Nephron progenitor cell (in vitro differentiated cells): ENCODE measurements around the gene COL4A3.

Experiments
- DNase-seq: peaks from one replicate; pipeline ENCODE4 v3.0.0; 2021
- H3K27ac Mint-ChIP-seq: 2 replicates; pipeline ENCODE4 v1.8.0; 2021; ENCODE audit warnings: mild to moderate bottlenecking, moderate library complexity, mixed read lengths
- H3K27me3 Mint-ChIP-seq: 2 replicates; pipeline ENCODE4 v1.8.0; 2021; ENCODE audit warnings: mild to moderate bottlenecking, low read depth, mixed read lengths; ENCODE audit not compliant: poor library complexity
- H3K36me3 Mint-ChIP-seq: 2 replicates; pipeline ENCODE4 v1.8.0; 2021; ENCODE audit warnings: low read depth, mixed read lengths
- H3K4me1 Mint-ChIP-seq: 2 replicates; pipeline ENCODE4 v1.8.0; 2021; ENCODE audit warnings: mixed read lengths
- H3K4me3 Mint-ChIP-seq: 2 replicates; pipeline ENCODE4 v1.8.0; 2021; ENCODE audit warnings: mild to moderate bottlenecking, moderate library complexity, mixed read lengths
- H3K9me3 Mint-ChIP-seq: 2 replicates; pipeline ENCODE4 v1.8.0; 2021; ENCODE audit warnings: mild to moderate bottlenecking, moderate library complexity, mixed read lengths
- CTCF ChIP-seq: fragments of 200-600 bp; sonication (generic); IDR thresholded peaks from 2 replicates; pipeline ENCODE4 v1.5.0; 2021; ENCODE audit warnings: antibody characterized with exemption

Gene COL4A3

DNA sequence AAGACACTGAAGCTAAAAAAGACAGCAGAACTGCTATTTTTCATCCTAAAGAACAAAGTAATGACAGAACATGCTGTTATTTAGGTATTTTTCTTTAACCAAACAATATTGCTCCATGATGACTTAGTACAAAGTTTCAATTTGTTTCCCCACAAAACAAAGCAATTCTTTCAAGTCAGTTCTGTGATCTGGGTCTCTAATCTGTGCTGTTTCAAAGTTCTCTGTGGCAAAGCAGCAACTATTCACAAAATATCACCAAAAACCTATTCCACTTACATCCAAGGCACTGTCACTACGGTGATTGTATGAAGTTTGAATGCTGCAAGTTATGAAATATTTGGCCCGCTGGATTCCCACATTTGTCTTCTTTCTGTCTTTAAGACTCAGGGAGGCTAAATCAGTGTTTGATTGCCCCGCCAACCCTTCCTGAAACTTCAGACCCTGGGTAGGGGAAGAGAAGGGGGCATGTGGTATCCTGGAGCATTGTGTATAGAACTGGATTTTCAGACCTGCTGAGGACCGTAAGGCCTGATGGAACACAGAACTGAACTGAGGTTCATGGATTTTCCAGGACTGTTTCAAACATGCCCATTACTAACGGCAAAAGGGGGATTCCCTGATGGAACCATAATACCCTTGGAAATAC, 147.6 kb downstream of the COL4A3 start:
- H3K4me1 Mint-ChIP-seq: no peaks in the 10 kb centered on the region
- no peak overlapping the region for H3K4me3 Mint-ChIP-seq
- DNase-seq: no peak
- H3K36me3 Mint-ChIP-seq: no peaks in the 10 kb centered on the region
- no peak overlapping the region for H3K27ac Mint-ChIP-seq
- H3K9me3 Mint-ChIP-seq: peaks cover 2% of the 10 kb centered on the region
- TF ChIP-seq CTCF: no peak
- H3K27me3 Mint-ChIP-seq: no peaks in the 10 kb centered on the region

GRCh38 chr2:227312579-227312978, 148.2 kb downstream of the COL4A3 start:
- no peak for TF ChIP-seq CTCF
- no peak for DNase-seq
- no peaks in the 10 kb centered on the region for H3K36me3 Mint-ChIP-seq
- H3K4me1 Mint-ChIP-seq: no peaks in the 10 kb centered on the region
- peaks cover 8% of the 10 kb centered on the region for H3K9me3 Mint-ChIP-seq
- no peaks in the 10 kb centered on the region for H3K27me3 Mint-ChIP-seq
- no peak overlapping the region for H3K27ac Mint-ChIP-seq
- H3K4me3 Mint-ChIP-seq: no peak overlapping the region

- H3K9me3 Mint-ChIP-seq: peaks cover 9% of the 10 kb centered on the region
- no peak overlapping the region for H3K4me3 Mint-ChIP-seq
- no peak for DNase-seq
- H3K36me3 Mint-ChIP-seq: no peaks in the 10 kb centered on the region
- no peak for TF ChIP-seq CTCF
- no peak overlapping the region for H3K27ac Mint-ChIP-seq
- H3K4me1 Mint-ChIP-seq: no peaks in the 10 kb centered on the region
- H3K27me3 Mint-ChIP-seq: no peaks in the 10 kb centered on the region
These were observed 148.9 kb downstream of the COL4A3 start for GRCh38 chr2:227313310-227313709.

DNA sequence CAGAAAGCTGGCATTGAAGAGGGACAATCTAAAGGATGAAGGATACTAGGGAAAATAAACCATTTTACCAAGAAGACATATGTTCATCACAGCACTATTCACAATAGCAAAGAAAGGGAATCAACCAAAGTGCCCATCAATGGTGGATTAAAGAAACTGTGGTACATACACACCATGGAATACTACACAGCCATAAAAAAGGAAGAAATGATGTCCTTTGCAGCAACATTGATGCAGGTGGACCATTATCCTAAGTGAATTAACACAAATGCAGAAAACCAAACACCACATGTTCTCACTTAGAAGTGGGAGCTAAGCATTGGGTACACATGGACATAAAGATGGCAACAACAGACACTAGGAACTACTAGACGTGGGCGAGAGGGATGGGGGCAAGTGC, 153.4 kb downstream of the COL4A3 start:
- H3K27ac Mint-ChIP-seq: no peak overlapping the region
- peaks cover 44% of the 10 kb centered on the region for H3K9me3 Mint-ChIP-seq
- H3K27me3 Mint-ChIP-seq: peaks cover 6% of the 10 kb centered on the region
- no peaks in the 10 kb centered on the region for H3K4me1 Mint-ChIP-seq
- DNase-seq: no peak
- peaks cover 24% of the 10 kb centered on the region for H3K36me3 Mint-ChIP-seq
- H3K4me3 Mint-ChIP-seq: no peak overlapping the region
- no peak for TF ChIP-seq CTCF

- Mint-ChIP-seq H3K27ac (no peak overlapping the region), H3K27me3 (peaks cover 7% of the 10 kb centered on the region), H3K9me3 (peaks cover 61% of the 10 kb centered on the region), H3K4me3 (no peak overlapping the region), H3K36me3 (peaks cover 39% of the 10 kb centered on the region), H3K4me1 (peaks cover 9% of the 10 kb centered on the region)
- no peak for TF ChIP-seq CTCF
- no peak for DNase-seq
These were observed 156.1 kb downstream of the COL4A3 start for GRCh38 chr2:227320305-227321094.
